Muscle of leg (tissue), 11 donors: ENCODE measurements around the gene ASTN2. TPM values are rescaled to one million over a fixed set of nuclear protein-coding genes. Genes with fewer than 3 reads are reported as not detected.
A peak's percentile ranks its signal among the peaks of the same experiment; 100 is the strongest.

ENCODE experiments used
- DNase-seq: peaks from one replicate; pipeline ENCODE4 v3.0.0; 2013
- H3K27ac ChIP-seq: one replicate; pipeline ENCODE4 v1.5.1; 2013; ENCODE audit warnings: mild to moderate bottlenecking, low read length, control low read depth
- H3K27me3 ChIP-seq: one replicate; pipeline ENCODE4 v1.6.1; 2013; ENCODE audit warnings: low read length; ENCODE audit not compliant: control insufficient read depth, insufficient read depth
- H3K36me3 ChIP-seq: one replicate; pipeline ENCODE4 v1.6.1; 2013; ENCODE audit warnings: low read length; ENCODE audit not compliant: control insufficient read depth, insufficient read depth
- H3K4me1 ChIP-seq: one replicate; pipeline ENCODE4 v1.6.1; 2013; ENCODE audit warnings: low read length; ENCODE audit not compliant: control insufficient read depth, insufficient read depth
- H3K4me3 ChIP-seq: one replicate; pipeline ENCODE4 v1.5.1; 2013; ENCODE audit warnings: low read length, control low read depth
- H3K9me3 ChIP-seq: replicated peaks from 2 replicates; pipeline ENCODE4 v1.6.1; 2013; ENCODE audit warnings: low read depth, low read length; ENCODE audit not compliant: control insufficient read depth
- WGBS: methylation state at CpG from one replicate; pipeline ENCODE4 v1.1.5; 2013; ENCODE audit warnings: missing lambda C conversion rate; ENCODE audit not compliant: insufficient coverage; 5-methylcytosine and 5-hydroxymethylcytosine counted together
- polyA plus RNA-seq, 8 donors: library from polyadenylated mRNA; unstranded; fragments of 120-200 nt; gene quantifications; one replicate each; pipeline versions ENCODE4 v1.2.1 to v1.2.3, GENCODE V29; 2013; ENCODE audit warnings: inconsistent platforms in 1 of 8, low replicate concordance in 1 of 8; ENCODE audit not compliant: insufficient read length in 8 of 8, insufficient read depth in 1 of 8
- total RNA-seq: library from RNA; stranded (reverse); fragments of 120-200 nt; gene quantifications from one replicate; pipeline ENCODE4 v1.2.4, GENCODE V29; 2013

ASTN2 gene
- total and polyA plus RNA-seq, 9 donors = 2.7 to 10.9 (median 4.4) TPM

GRCh38 chr9:116494815-116495634 lies 919.8 kb downstream of the ASTN2 start:
- Histone ChIP-seq H3K36me3 (no peaks in the 10 kb centered on the region), H3K9me3 (no peaks in the 10 kb centered on the region), H3K4me1 (peaks cover 9% of the 10 kb centered on the region), H3K4me3 (no peak overlapping the region), H3K27ac (no peak overlapping the region), H3K27me3 (no peaks in the 10 kb centered on the region)
- 53% methylated on average over 2 of the region's 5 CpGs for WGBS
- no peak for DNase-seq

DNA sequence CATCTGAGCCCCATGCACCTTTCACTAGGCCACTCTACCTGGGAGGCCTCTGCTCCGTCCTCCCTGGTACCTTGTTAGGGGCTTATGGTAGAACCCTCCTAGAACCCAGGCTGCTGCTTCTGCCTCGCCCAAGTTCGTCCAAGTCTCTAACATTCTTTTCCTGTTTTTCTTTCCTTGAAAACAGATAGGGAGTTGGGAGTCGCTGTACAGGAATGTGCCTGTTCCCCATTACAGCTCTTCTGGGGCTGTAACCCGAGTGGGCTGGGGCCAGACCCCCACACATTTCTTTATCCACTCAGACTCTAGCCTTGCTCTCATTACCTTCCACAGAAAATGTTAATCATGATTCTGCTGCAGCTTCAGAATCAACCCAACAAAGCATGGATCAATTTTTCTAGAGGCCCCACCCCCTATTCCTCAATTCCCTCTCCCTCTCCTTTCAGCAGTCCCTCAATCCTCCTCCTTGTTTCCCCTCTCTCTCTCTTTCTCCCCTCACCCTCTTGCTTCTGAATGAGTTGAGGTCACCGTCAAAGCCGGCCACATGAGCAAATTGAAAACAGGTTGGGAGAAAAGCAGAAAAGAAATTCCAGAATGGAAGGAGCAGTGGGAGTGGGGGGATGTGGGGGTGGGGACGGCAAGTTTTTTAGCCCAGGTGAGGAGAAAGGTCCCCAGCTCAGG lies 921.5 kb downstream of the ASTN2 start:
- Histone ChIP-seq H3K9me3 (no peaks in the 10 kb centered on the region), H3K4me1 (peaks cover 9% of the 10 kb centered on the region), H3K4me3 (no peak overlapping the region), H3K36me3 (no peaks in the 10 kb centered on the region), H3K27ac (no peak overlapping the region), H3K27me3 (no peaks in the 10 kb centered on the region)
- WGBS = 23% methylated on average over 2 of the region's 8 CpGs
- DNase-seq = no peak

GRCh38 chr9:116491659-116492058 lies 923.2 kb downstream of the ASTN2 start:
- H3K36me3 ChIP-seq = no peaks in the 10 kb centered on the region
- H3K4me1 ChIP-seq = no peaks in the 10 kb centered on the region
- no peaks in the 10 kb centered on the region for H3K27me3 ChIP-seq
- H3K9me3 ChIP-seq = no peaks in the 10 kb centered on the region
- H3K4me3 ChIP-seq = no peak overlapping the region
- H3K27ac ChIP-seq = no peak overlapping the region
- peak; percentile 33 for DNase-seq

GRCh38 chr9:116491219-116491618 lies 923.6 kb downstream of the ASTN2 start:
- DNase-seq = peak; percentile 18
- H3K4me3 ChIP-seq = no peak overlapping the region
- H3K27me3 ChIP-seq = no peaks in the 10 kb centered on the region
- H3K27ac ChIP-seq = no peak overlapping the region
- no CpG with 5 or more reads among the region's 1 CpG for WGBS
- H3K36me3 ChIP-seq = no peaks in the 10 kb centered on the region
- no peaks in the 10 kb centered on the region for H3K9me3 ChIP-seq
- no peaks in the 10 kb centered on the region for H3K4me1 ChIP-seq

DNA sequence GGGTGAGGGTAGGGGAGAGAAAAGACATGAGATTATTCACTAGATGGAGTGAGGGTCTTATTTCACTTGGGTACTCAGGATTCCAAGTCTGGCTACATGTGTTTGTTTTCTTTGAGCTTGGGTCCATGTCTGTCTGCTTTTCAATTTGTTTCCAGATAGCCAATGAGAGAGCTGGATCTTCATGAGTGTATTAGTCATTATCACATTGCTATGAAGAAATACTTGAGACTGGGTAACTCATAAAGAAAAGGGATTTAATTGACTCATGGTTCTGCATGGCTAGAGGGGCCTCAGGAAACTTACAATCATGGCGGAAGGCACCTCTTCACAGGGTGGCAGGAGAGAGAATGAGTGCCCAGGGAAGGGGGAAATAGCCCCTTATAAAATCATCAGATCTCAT lies 924.5 kb downstream of the ASTN2 start:
- H3K4me3 ChIP-seq = no peak overlapping the region
- no peaks in the 10 kb centered on the region for H3K4me1 ChIP-seq
- WGBS = no CpG with 5 or more reads among the region's 1 CpG
- H3K27me3 ChIP-seq = no peaks in the 10 kb centered on the region
- H3K36me3 ChIP-seq = no peaks in the 10 kb centered on the region
- no peak overlapping the region for H3K27ac ChIP-seq
- H3K9me3 ChIP-seq = no peaks in the 10 kb centered on the region
- no peak for DNase-seq

- no peak overlapping the region for H3K4me3 ChIP-seq
- H3K4me1 ChIP-seq = peaks cover 3% of the 10 kb centered on the region
- H3K27ac ChIP-seq = no peak overlapping the region
- H3K27me3 ChIP-seq = no peaks in the 10 kb centered on the region
- no peak for DNase-seq
- H3K9me3 ChIP-seq = no peaks in the 10 kb centered on the region
- no CpG with 5 or more reads among the region's 1 CpG for WGBS
- no peaks in the 10 kb centered on the region for H3K36me3 ChIP-seq
Measured at GRCh38 chr9:116488373-116488772, 926.5 kb downstream of the ASTN2 start.

- Histone ChIP-seq H3K4me3 (no peak overlapping the region), H3K4me1 (peaks cover 15% of the 10 kb centered on the region), H3K9me3 (no peaks in the 10 kb centered on the region), H3K27ac (no peak overlapping the region), H3K36me3 (no peaks in the 10 kb centered on the region), H3K27me3 (no peaks in the 10 kb centered on the region)
- DNase-seq = peak; percentile 37
- no CpG with 5 or more reads among the region's 8 CpGs for WGBS
Measured at GRCh38 chr9:116484492-116485061, 930.3 kb downstream of the ASTN2 start.

GRCh38 chr9:116483622-116484491 lies 931.0 kb downstream of the ASTN2 start:
- H3K27ac ChIP-seq = no peak overlapping the region
- H3K9me3 ChIP-seq = no peaks in the 10 kb centered on the region
- H3K4me1 ChIP-seq = peaks cover 16% of the 10 kb centered on the region
- no peak for DNase-seq
- WGBS = 52% methylated on average over 5 of the region's 8 CpGs
- no peaks in the 10 kb centered on the region for H3K36me3 ChIP-seq
- H3K27me3 ChIP-seq = no peaks in the 10 kb centered on the region
- H3K4me3 ChIP-seq = no peak overlapping the region

DNA sequence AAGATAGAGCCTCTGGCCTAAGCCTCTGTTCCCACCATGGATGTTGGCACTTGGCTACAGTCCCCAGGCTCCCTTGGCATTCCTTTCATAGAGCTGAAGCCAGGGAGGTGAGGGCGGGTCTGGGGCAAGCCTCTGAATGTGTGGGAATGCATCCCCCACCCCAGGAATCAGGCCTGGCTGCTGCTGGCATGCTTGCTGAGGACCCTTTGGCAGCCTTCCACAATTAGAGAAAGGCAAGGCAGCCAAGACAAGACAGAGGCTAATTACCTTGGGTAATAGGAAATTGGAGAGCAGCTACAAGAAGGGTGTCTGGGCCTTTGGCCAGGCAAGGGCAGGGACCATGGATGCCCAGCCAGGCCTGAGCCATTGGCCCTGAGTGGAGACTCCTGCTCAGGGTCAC lies 932.1 kb downstream of the ASTN2 start:
- H3K4me3 ChIP-seq = no peak overlapping the region
- H3K27me3 ChIP-seq = no peaks in the 10 kb centered on the region
- DNase-seq = peak; percentile 71
- no peaks in the 10 kb centered on the region for H3K9me3 ChIP-seq
- H3K27ac ChIP-seq = no peak overlapping the region
- H3K36me3 ChIP-seq = no peaks in the 10 kb centered on the region
- H3K4me1 ChIP-seq = peaks cover 19% of the 10 kb centered on the region
- no CpG with 5 or more reads among the region's 1 CpG for WGBS

- H3K27me3 ChIP-seq = no peaks in the 10 kb centered on the region
- no peak overlapping the region for H3K27ac ChIP-seq
- H3K4me1 ChIP-seq = peaks cover 34% of the 10 kb centered on the region
- no peaks in the 10 kb centered on the region for H3K9me3 ChIP-seq
- no peaks in the 10 kb centered on the region for H3K36me3 ChIP-seq
- no peak for DNase-seq
- H3K4me3 ChIP-seq = no peak overlapping the region
- 89% methylated on average over 3 of the region's 4 CpGs for WGBS
Measured at GRCh38 chr9:116480700-116481099, 934.2 kb downstream of the ASTN2 start.
